Measurements from ENCODE around the gene OR2T1.
"Not testable (repeated sequence)": the region's sequence is repeated elsewhere in the genome, so short reads cannot be mapped to it uniquely, and the experiment has no call there.

The OR2T1 gene

GRCh38 chr1:248438668-248439067, 35.8 kb downstream of the OR2T1 start:
- DNase-seq, result not testable (repeated sequence)

- DNase-seq, result not testable (repeated sequence)
Observed at GRCh38 chr1:248439283-248439682, 36.4 kb downstream of the OR2T1 start.

GRCh38 chr1:248442500-248443277, 39.8 kb downstream of the OR2T1 start:
- not testable (repeated sequence) for DNase-seq

DNA sequence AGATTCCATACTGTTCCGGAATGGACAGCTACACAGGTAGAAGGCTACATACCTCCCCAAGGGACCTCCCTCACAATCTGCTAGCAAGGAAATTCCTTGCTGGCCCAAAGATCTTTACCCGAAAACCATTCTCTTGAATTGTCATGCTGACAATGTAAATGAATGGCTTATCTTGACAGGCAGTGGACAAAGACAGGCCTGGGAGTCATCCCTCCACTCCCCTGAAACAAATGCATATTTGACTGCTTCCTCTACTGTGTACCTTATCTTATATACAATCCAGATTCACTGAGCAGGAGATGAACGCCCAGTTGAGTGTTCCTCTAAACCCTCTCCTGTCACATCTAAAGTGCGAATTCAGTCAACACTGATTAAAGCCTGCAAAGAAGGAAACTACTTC, 41.8 kb downstream of the OR2T1 start:
- DNase-seq, result not testable (repeated sequence)

- not testable (repeated sequence) for DNase-seq
Observed at GRCh38 chr1:248445399-248445798, 42.6 kb downstream of the OR2T1 start, which contains the start of gene OR2T2. Gene OR2T2, plus strand, starts transcription at chr1:248445637. Its CDS starts 7,161 bp downstream, at chr1:248452798.

DNA sequence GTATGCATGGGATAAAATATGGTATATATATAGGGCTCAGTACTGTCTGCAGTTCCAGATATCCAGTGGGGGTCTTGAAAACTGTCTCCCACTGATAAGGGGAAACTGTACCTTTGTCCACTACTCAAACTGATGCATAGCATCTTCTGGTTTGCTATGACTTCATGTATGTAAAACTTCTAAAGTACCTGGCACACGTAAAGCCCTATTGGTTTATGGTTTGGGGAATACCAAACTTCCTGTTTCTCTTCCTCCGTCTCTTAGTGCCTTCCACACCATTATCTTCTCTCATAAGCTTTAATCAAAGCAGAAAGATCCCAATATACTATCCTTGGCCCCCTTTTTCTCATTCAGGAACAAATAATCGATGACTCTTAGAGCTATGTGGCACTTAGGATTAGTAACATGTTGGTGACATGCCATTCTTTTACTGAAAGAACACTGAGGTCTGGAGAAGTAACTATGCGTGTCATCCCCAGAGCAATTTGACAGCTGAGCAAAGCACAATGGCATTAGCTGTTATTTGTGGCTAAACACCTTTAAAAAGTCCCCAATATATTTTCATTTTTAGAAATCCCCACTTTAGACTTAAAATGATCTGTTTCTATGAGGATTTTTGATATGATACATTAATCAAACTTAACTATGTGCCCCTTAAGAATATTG, 45.7 kb downstream of the OR2T1 start:
- not testable (repeated sequence) for DNase-seq

- DNase-seq, result not testable (repeated sequence)
Observed at GRCh38 chr1:248449821-248450465, 47.1 kb downstream of the OR2T1 start.

DNA sequence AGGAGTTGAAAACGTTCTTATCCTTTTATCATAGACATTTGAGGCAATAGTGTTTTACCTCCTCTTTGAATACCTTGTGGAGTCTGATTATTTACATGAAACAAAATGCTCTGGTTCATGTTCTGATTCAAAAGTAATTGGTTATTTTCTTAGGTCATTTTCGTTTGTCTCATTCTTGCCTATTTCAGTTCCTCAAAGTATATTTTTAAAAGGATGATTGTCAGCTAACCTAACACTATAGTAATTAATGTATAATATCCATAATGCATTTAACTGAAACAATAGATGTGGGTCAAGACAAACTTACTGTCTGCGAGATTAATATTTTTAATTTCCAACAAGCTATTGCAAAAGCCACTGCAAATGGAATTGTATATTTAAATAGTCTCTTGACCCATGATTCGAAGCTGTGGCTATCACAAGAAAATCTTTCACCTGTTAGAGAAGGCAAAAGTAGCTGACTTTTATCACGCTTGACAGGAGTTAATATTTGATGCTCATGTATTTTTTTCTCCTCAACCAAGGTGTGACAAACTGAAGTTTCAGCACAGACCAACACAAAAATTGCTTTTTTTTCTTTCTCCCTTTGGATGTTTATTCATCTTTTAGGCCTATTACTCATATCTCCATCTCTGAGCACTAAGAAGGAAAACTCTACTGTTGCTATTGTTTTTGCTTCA, 47.8 kb downstream of the OR2T1 start:
- DNase-seq, result not testable (repeated sequence)

DNA sequence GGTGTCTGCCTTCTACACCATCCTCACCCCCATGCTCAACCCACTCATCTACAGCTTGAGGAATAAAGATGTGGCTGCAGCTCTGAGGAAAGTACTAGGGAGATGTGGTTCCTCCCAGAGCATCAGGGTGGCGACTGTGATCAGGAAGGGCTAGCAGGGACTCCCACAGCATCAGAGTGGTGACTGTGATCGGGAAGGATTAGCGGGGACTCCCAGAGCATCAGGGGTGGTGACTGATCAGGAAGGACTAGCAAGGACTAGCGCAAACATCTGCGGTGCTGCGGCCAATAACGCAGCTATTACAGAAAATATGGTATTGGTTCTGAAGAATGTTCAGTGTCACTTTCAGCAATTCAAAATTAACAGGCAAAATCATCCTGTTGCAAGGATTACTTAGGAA, 50.8 kb downstream of the OR2T1 start:
- not testable (repeated sequence) for DNase-seq

DNA sequence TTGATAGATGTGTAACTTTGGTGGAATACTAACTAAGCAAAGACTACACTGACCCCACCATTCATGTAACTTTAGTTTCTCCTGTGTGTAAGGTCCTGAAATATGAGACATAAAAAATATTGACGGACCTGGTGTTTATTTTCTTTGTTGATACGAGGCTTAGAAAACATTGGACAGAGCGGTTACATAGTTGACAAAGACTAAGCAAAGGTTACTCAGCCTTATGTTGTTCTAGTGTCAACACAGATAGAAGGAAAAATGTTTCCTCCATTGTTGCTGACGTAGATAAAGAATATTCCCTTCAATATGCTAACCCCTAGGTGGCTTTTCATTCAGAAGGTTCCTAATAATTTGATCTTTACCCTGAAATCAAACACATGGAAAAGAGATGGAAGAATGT, 52.2 kb downstream of the OR2T1 start:
- not testable (repeated sequence) for DNase-seq

- DNase-seq, result not testable (repeated sequence)
Observed at GRCh38 chr1:248456635-248457034, 53.8 kb downstream of the OR2T1 start.
